ENCODE data around the gene STAB1.
"Not testable (repeated sequence)": the region's sequence is repeated elsewhere in the genome, so short reads cannot be mapped to it uniquely, and the experiment has no call there.

The STAB1 gene

GRCh38 chr3:52524258-52524751, 29.2 kb downstream of the STAB1 start:
- no peak for DNase-seq

- no peak for DNase-seq
These were observed 29.9 kb downstream of the STAB1 start for GRCh38 chr3:52524752-52525679.

GRCh38 chr3:52525680-52526561, 30.8 kb downstream of the STAB1 start:
- DNase-seq, result no peak

GRCh38 chr3:52526671-52527038, 31.5 kb downstream of the STAB1 start:
- DNase-seq, result not testable (repeated sequence)

GRCh38 chr3:52527039-52527731, 32.0 kb downstream of the STAB1 start:
- DNase-seq, result no peak

GRCh38 chr3:52527732-52528585, 32.8 kb downstream of the STAB1 start:
- no peak for DNase-seq

- no peak for DNase-seq
These were observed 33.6 kb downstream of the STAB1 start for GRCh38 chr3:52528586-52529375.

GRCh38 chr3:52529376-52530333, 34.5 kb downstream of the STAB1 start:
- DNase-seq, result no peak

GRCh38 chr3:52530918-52531826, 36.0 kb downstream of the STAB1 start:
- no peak for DNase-seq

GRCh38 chr3:52531860-52532516, 36.9 kb downstream of the STAB1 start:
- DNase-seq, result no peak

- DNase-seq, result peak in 1 of 2 donors; percentile 35
These were observed 37.3 kb downstream of the STAB1 start for GRCh38 chr3:52532517-52532837.

- DNase-seq, result peak in 1 of 2 donors; percentile 30
These were observed 37.9 kb downstream of the STAB1 start for GRCh38 chr3:52532838-52533622.

GRCh38 chr3:52533623-52534280, 38.6 kb downstream of the STAB1 start, which contains the start of gene NT5DC2:
NT5DC2 (minus strand) TSS chr3:52533857; CDS start chr3:52533737, 120 bp downstream.
- peak; percentile 67 to 77 for DNase-seq

- DNase-seq, result no peak
These were observed 39.4 kb downstream of the STAB1 start for GRCh38 chr3:52534281-52535183.

GRCh38 chr3:52535411-52536111, 40.4 kb downstream of the STAB1 start:
- DNase-seq, result no peak

All from CD4-positive, alpha-beta T cell treated with Interferon alpha-2 for 1 hour (primary cell).